Caco-2 (cell line): ENCODE measurements around the gene CYP46A1. TPM values are rescaled to one million over a fixed set of nuclear protein-coding genes. Genes with fewer than 3 reads are reported as not detected.

Experiments used
- BruUV-seq: library from RNA; stranded (reverse); fragments of 400-500 nt; replicated peaks from 2 replicates; lab custom pipeline; 2021; lab: Mats Ljungman, UMichigan
- CTCF ChIA-PET: fragments of 300-600 bp; sonication (Branson Sonifier 250); formaldehyde crosslinking; loops from one replicate; lab custom pipeline; 2022; ENCODE audit warnings: antibody characterized with exemption; lab: Charles Lee
- POLR2A ChIA-PET: fragments of 300-600 bp; sonication (Branson Sonifier 250); formaldehyde crosslinking; loops from one replicate; lab custom pipeline; 2022; ENCODE audit warnings: antibody characterized with exemption; lab: Charles Lee
- DNase-seq, 2 experiments: peaks; one replicate each; pipeline versions ENCODE4 v3.0.0 to v3.0.0-alpha.2; 2020 to 2022
- H3K27me3 ChIP-seq: replicated peaks from 2 replicates; pipeline ENCODE4 v1.6.0; 2011; ENCODE audit warnings: low read length; ENCODE audit not compliant: control insufficient read depth, insufficient read depth
- H3K36me3 ChIP-seq: 2 replicates; pipeline ENCODE4 v1.5.1; 2011; ENCODE audit warnings: low read length; ENCODE audit not compliant: control insufficient read depth, insufficient read depth
- H3K4me1 ChIP-seq: fragments of 250-450 bp; sonication (Bioruptor Pico); 2 replicates; pipeline ENCODE4 v1.5.1; 2020; ENCODE audit warnings: mild to moderate bottlenecking
- H3K4me3 ChIP-seq: 2 replicates; pipeline ENCODE4 v1.5.1; 2011; ENCODE audit warnings: low read depth, mild to moderate bottlenecking, control low read depth, low read length
- H3K9me3 ChIP-seq: fragments of 250-450 bp; sonication (Bioruptor Pico); 2 replicates; pipeline ENCODE4 v1.5.1; 2020; ENCODE audit warnings: mild to moderate bottlenecking, moderate library complexity
- H3K27ac Mint-ChIP-seq: one replicate; pipeline ENCODE4 v1.8.0; 2022; ENCODE audit warnings: mixed read lengths; ENCODE audit not compliant: unreplicated experiment
- H3K27me3 Mint-ChIP-seq: one replicate; pipeline ENCODE4 v1.8.0; 2022; ENCODE audit warnings: mixed read lengths; ENCODE audit not compliant: insufficient read depth, unreplicated experiment
- H3K36me3 Mint-ChIP-seq: one replicate; pipeline ENCODE4 v1.8.0; 2022; ENCODE audit warnings: mild to moderate bottlenecking, mixed read lengths; ENCODE audit not compliant: insufficient read depth, unreplicated experiment
- H3K4me1 Mint-ChIP-seq: one replicate; pipeline ENCODE4 v1.8.0; 2022; ENCODE audit warnings: low read depth, mixed read lengths; ENCODE audit not compliant: unreplicated experiment
- H3K4me3 Mint-ChIP-seq: one replicate; pipeline ENCODE4 v1.8.0; 2022; ENCODE audit warnings: mild to moderate bottlenecking, moderate library complexity, mixed read lengths; ENCODE audit not compliant: unreplicated experiment
- H3K9me3 Mint-ChIP-seq: one replicate; pipeline ENCODE4 v1.8.0; 2022; ENCODE audit warnings: mixed read lengths; ENCODE audit not compliant: unreplicated experiment
- CTCF ChIP-seq, 2 experiments: fragments of 200-600 bp in 1 of 2; IDR thresholded peaks; 1 replicate in 1 of 2; 2 replicates in 1 of 2; pipeline versions ENCODE4 v1.5.1 to v1.8.0; 2011 to 2022; ENCODE audit warnings: antibody characterized with exemption in 1 of 2, control low read depth in 1 of 2, inconsistent platforms in 1 of 2, low read depth in 1 of 2, low read length in 1 of 2, mild to moderate bottlenecking in 1 of 2, moderate library complexity in 1 of 2; ENCODE audit not compliant: insufficient read depth in 1 of 2, severe bottlenecking in 1 of 2, unreplicated experiment in 1 of 2
- intact Hi-C: fragments of 100-400 bp; cut with micrococcal nuclease; formaldehyde crosslinking; loops from one replicate; pipeline ENCODE4 v1.10.0; 2022; ENCODE audit not compliant: unreplicated experiment
- total RNA-seq: library from RNA; stranded (reverse); gene quantifications from 2 replicates; pipeline ENCODE4 v1.2.3, GENCODE V29; 2022

CYP46A1 gene
- total RNA-seq, 1 experiment from 2014 or later = 0.09 TPM

GRCh38 chr14:99745307-99745951 is 61.3 kb downstream of the CYP46A1 start:
- Histone ChIP-seq H3K9me3 (no peaks in the 10 kb centered on the region), H3K4me1 (no peaks in the 10 kb centered on the region), H3K4me3 (no peak overlapping the region), H3K27me3 (no peaks in the 10 kb centered on the region), H3K36me3 (no peaks in the 10 kb centered on the region)
- TF ChIP-seq CTCF (IDR thresholded peaks at IDR 0.05; ENCODE audit: insufficient read depth in 1 of 2, low read depth in 1 of 2, low read length in 1 of 2, severe bottlenecking in 1 of 2, unreplicated experiment in 1 of 2) = no peak
- no peak overlapping the region for H3K27ac Mint-ChIP-seq
- BruUV-seq = no TSS peak
- H3K4me3 Mint-ChIP-seq = no peak overlapping the region
- no peaks in the 10 kb centered on the region for H3K4me1 Mint-ChIP-seq
- ChIA-PET POLR2A (no interaction called here), CTCF (no interaction called here)
- no peaks in the 10 kb centered on the region for H3K9me3 Mint-ChIP-seq
- H3K27me3 Mint-ChIP-seq = peaks cover 2% of the 10 kb centered on the region
- no peaks in the 10 kb centered on the region for H3K36me3 Mint-ChIP-seq
- intact Hi-C loops = no loop called here
- DNase-seq = no peak

GRCh38 chr14:99747167-99747566 is 63.1 kb downstream of the CYP46A1 start:
- BruUV-seq = no TSS peak
- Histone ChIP-seq H3K27me3 (no peaks in the 10 kb centered on the region), H3K9me3 (no peaks in the 10 kb centered on the region), H3K36me3 (no peaks in the 10 kb centered on the region), H3K4me3 (no peak overlapping the region), H3K4me1 (no peaks in the 10 kb centered on the region)
- Mint-ChIP-seq H3K4me3 (no peak overlapping the region), H3K27me3 (peaks cover 5% of the 10 kb centered on the region), H3K27ac (no peak overlapping the region), H3K36me3 (no peaks in the 10 kb centered on the region), H3K4me1 (no peaks in the 10 kb centered on the region), H3K9me3 (no peaks in the 10 kb centered on the region)
- ChIA-PET CTCF (interaction anchor here (0.6 kb wide), 1 partner anchor 370 kb away, joined by 3 read pairs; no protein-coding TSS in a partner anchor), POLR2A (no interaction called here)
- TF ChIP-seq CTCF (IDR thresholded peaks at IDR 0.05; ENCODE audit: insufficient read depth in 1 of 2, low read depth in 1 of 2, low read length in 1 of 2, severe bottlenecking in 1 of 2, unreplicated experiment in 1 of 2) = no peak
- intact Hi-C loops = no loop called here
- DNase-seq = no peak

- H3K36me3 ChIP-seq = no peaks in the 10 kb centered on the region
- no peaks in the 10 kb centered on the region for H3K27me3 ChIP-seq
- H3K36me3 Mint-ChIP-seq = no peaks in the 10 kb centered on the region
- intact Hi-C loops = no loop called here
- H3K4me1 Mint-ChIP-seq = no peaks in the 10 kb centered on the region
- peaks cover 4% of the 10 kb centered on the region for H3K27me3 Mint-ChIP-seq
- no peaks in the 10 kb centered on the region for H3K9me3 ChIP-seq
- POLR2A ChIA-PET = no interaction called here
- no peak overlapping the region for H3K27ac Mint-ChIP-seq
- no peak overlapping the region for H3K4me3 ChIP-seq
- H3K4me3 Mint-ChIP-seq = no peak overlapping the region
- CTCF ChIA-PET = no interaction called here
- no peak for TF ChIP-seq CTCF (IDR thresholded peaks at IDR 0.05; ENCODE audit: insufficient read depth in 1 of 2, low read depth in 1 of 2, low read length in 1 of 2, severe bottlenecking in 1 of 2, unreplicated experiment in 1 of 2)
- no peak for DNase-seq
- BruUV-seq = no TSS peak
- H3K9me3 Mint-ChIP-seq = no peaks in the 10 kb centered on the region
- H3K4me1 ChIP-seq = no peaks in the 10 kb centered on the region
Observed at GRCh38 chr14:99747582-99748330, 63.7 kb downstream of the CYP46A1 start.
